Measurements from ENCODE around the gene ASAP3. TPM values are rescaled to one million over a fixed set of nuclear protein-coding genes. Genes with fewer than 3 reads are reported as not detected.

Gene ASAP3
- total and polyA plus RNA-seq, 10 donors: 2.9 to 13.8 (median 9.0) TPM

DNA sequence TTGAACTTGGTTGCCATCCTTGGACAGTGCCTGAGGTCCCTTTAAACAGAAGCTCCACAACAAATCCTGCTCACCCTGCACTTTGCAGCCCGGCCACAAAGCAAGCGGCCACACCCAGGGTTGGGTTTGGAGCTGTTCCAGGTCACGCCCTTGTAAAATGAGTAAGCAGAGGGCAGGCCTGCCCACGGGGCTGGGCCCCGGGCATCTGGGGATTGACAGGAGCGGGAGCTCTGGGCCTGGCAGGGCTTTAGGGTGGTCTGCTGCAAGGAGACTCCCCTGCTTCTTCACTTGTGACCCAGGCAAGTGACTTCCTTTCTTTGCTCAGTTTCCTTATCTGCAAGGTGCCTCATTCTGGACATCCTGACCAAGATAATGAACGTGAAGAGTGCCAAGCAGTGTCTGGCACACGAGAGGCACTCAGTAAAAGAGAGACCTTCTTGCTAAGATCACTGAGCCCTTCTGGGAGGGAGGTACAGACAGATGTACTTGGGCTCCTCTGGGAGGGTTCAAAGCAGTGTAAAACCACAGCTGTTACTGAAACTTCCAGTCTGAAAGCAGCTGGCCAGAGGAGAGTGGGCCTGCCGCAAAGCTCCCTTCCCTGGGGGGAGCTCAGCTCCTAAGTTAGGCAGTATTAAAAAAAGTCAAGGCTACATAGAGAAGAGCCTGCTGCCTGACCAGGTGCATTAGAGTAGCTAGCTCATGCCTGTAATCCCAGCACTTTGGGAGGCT is 44.4 kb upstream of the ASAP3 start:
- Histone ChIP-seq H3K9me3 (no peaks in the 10 kb centered on the region), H3K4me1 (peaks cover 36 to 100% (median 92%) of the 10 kb centered on the region in 6 donors), H3K4me3 (peak overlapping the region in 5 of 8 donors; percentile 6 to 84 (median 22)), H3K27me3 (replicated peaks in 1 of 7) (peaks cover 0 to 31% (median 0%) of the 10 kb centered on the region in 7 donors), H3K36me3 (no peaks in the 10 kb centered on the region), H3K27ac (peak overlapping the region; percentile 27 to 92 (median 83))
- peak; percentile 94 for DNase-seq
- TF ChIP-seq, protein P1, sequence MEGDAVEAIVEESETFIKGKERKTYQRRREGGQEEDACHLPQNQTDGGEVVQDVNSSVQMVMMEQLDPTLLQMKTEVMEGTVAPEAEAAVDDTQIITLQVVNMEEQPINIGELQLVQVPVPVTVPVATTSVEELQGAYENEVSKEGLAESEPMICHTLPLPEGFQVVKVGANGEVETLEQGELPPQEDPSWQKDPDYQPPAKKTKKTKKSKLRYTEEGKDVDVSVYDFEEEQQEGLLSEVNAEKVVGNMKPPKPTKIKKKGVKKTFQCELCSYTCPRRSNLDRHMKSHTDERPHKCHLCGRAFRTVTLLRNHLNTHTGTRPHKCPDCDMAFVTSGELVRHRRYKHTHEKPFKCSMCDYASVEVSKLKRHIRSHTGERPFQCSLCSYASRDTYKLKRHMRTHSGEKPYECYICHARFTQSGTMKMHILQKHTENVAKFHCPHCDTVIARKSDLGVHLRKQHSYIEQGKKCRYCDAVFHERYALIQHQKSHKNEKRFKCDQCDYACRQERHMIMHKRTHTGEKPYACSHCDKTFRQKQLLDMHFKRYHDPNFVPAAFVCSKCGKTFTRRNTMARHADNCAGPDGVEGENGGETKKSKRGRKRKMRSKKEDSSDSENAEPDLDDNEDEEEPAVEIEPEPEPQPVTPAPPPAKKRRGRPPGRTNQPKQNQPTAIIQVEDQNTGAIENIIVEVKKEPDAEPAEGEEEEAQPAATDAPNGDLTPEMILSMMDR (IDR thresholded peaks at IDR 0.05 in 8 of 11, conservative IDR thresholded peaks at IDR 0.05 in 3 of 11): peak in 4 of 11 experiments; percentile 6 to 41 (median 30)
- no peak for TF ChIP-seq POLR2A (IDR thresholded peaks at IDR 0.05)
- TF ChIP-seq POLR2AphosphoS5 (IDR thresholded peaks at IDR 0.05): peak; percentile 57 to 82 (median 70)
- intact Hi-C loops (cut with DNase I; ENCODE audit: low total_unique reads): no loop called here
- 2 to 8% (median 5%) methylated on average over 7 to 9 of the region's 9 CpGs for WGBS, 5 donors

DNA sequence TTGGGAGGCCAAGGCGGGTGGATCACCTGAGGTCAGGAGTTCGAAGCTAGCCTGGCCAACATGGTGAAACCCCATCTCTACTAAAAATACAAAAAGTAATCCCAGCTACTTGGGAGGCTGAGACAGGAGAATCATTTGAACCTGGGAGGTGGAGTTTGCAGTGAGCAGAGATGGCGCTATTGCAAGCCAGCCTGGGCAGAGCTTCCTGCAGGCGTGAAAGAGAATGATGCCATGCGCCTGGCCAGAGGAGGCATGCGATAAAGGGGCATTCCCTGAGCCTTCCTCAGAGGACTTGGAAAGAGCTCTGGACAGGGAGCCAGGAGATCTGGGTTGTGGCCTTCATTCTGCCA is 43.9 kb upstream of the ASAP3 start:
- H3K36me3 ChIP-seq: no peaks in the 10 kb centered on the region
- no peak for TF ChIP-seq POLR2A (IDR thresholded peaks at IDR 0.05)
- TF ChIP-seq, protein P1 (IDR thresholded peaks at IDR 0.05 in 8 of 11, conservative IDR thresholded peaks at IDR 0.05 in 3 of 11): peak in 1 of 11 experiments; percentile 11
- intact Hi-C loops (cut with DNase I; ENCODE audit: low total_unique reads): no loop called here
- peaks cover 35 to 100% (median 87%) of the 10 kb centered on the region in 6 donors for H3K4me1 ChIP-seq
- H3K4me3 ChIP-seq: peak overlapping the region in 4 of 8 donors; percentile 20 to 84 (median 38)
- no peaks in the 10 kb centered on the region for H3K9me3 ChIP-seq
- no peak for DNase-seq
- 43 to 63% (median 57%) methylated on average over 6 of the region's 6 CpGs for WGBS, 5 donors
- peaks cover 0 to 31% (median 0%) of the 10 kb centered on the region in 7 donors for H3K27me3 ChIP-seq (replicated peaks in 1 of 7)
- H3K27ac ChIP-seq: peak overlapping the region; percentile 27 to 92 (median 83)

DNA sequence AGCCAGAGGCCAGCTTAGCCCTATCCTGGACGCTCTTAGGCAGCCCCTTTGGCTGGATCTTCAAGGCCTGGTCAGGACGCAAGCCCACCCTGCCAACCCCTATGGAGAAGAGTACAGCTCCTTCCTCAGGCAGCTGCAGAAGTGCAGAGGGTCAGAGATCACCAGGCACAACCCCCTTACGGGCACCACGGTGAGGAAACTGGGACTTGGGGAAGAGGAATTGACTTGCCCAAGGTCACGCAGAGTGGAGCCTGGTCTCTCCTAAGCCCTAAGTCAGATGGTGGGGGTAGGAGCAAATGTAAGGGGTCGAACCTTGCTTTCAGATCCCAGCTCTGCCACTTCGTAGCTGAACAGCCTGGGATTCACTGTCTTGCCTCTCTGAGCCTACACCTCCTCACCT is 43.4 kb upstream of the ASAP3 start:
- Histone ChIP-seq H3K4me3 (peak overlapping the region in 1 of 8 donors; percentile 84), H3K36me3 (no peaks in the 10 kb centered on the region), H3K4me1 (peaks cover 34 to 100% (median 82%) of the 10 kb centered on the region in 6 donors), H3K27ac (peak overlapping the region; percentile 27 to 92 (median 83)), H3K9me3 (no peaks in the 10 kb centered on the region), H3K27me3 (replicated peaks in 1 of 7) (peaks cover 0 to 31% (median 0%) of the 10 kb centered on the region in 7 donors)
- no peak for DNase-seq
- intact Hi-C loops (cut with DNase I; ENCODE audit: low total_unique reads): no loop called here
- 55 to 82% (median 68%) methylated on average over 7 of the region's 7 CpGs for WGBS, 5 donors
- TF ChIP-seq, protein P1 (IDR thresholded peaks at IDR 0.05 in 8 of 11, conservative IDR thresholded peaks at IDR 0.05 in 3 of 11): no peak
- peak in 1 of 3 donors; percentile 31 for TF ChIP-seq POLR2AphosphoS5 (IDR thresholded peaks at IDR 0.05)

DNA sequence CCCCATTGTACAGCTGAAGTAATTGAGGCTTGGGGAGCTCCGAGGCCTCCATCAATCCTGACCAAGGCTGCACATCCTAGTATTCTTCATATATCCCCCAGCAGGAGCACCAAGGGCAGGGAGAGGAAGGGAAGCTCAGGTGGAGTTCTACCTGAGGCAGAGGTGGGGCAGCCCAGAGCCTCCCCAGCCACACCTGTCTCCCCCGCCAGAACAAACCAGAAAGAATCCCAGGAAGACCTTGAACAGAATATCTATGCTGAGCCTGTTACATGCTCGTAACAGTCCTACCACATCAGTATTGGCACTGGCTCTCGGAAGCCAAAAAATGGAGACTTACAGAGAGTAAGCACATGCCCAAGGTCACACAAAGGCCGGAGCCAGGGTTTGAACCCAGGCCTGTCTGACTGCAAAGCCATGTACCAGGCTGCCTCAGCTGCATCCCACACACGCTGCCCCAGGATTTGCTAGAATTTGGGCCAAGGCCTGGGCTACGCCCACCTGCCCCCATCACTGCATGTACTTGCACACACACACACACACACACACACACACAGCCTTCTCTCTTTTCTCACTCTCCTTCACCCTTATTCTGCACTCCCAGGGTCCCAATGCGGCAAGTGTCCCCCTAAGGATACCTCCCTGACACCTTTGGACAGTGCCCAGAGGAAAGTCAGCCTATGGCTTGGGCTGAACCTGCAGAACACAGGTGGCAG is 42.5 kb upstream of the ASAP3 start:
- DNase-seq: no peak
- peak overlapping the region in 1 of 8 donors; percentile 84 for H3K4me3 ChIP-seq
- H3K9me3 ChIP-seq: no peaks in the 10 kb centered on the region
- 89 to 93% (median 92%) methylated on average over 8 of the region's 8 CpGs for WGBS, 5 donors
- H3K27ac ChIP-seq: peak overlapping the region in 7 of 8 donors; percentile 70 to 92 (median 83)
- peaks cover 34 to 98% (median 73%) of the 10 kb centered on the region in 6 donors for H3K4me1 ChIP-seq
- peaks cover 0 to 5% (median 0%) of the 10 kb centered on the region in 6 donors for H3K36me3 ChIP-seq
- TF ChIP-seq, protein P1 (IDR thresholded peaks at IDR 0.05 in 8 of 11, conservative IDR thresholded peaks at IDR 0.05 in 3 of 11): no peak
- no peak for TF ChIP-seq POLR2A (IDR thresholded peaks at IDR 0.05)
- TF ChIP-seq POLR2AphosphoS5 (IDR thresholded peaks at IDR 0.05): no peak
- peaks cover 0 to 31% (median 0%) of the 10 kb centered on the region in 7 donors for H3K27me3 ChIP-seq (replicated peaks in 1 of 7)
- intact Hi-C loops (cut with DNase I; ENCODE audit: low total_unique reads): no loop called here
